Esophagus muscularis mucosa (tissue), 4 donors: ENCODE measurements around the gene CCN5. TPM values are rescaled to one million over a fixed set of nuclear protein-coding genes. Genes with fewer than 3 reads are reported as not detected.

Source experiments
- DNase-seq: peaks from one replicate; pipeline ENCODE4 v3.0.0-alpha.2; 2017; ENCODE audit errors: extremely low spot score
- H3K27ac ChIP-seq, 4 donors: fragments of 200-600 bp; sonication (generic); replicated peaks in 1 of 4; 1 replicate in 3 of 4; 2 replicates in 1 of 4; pipeline ENCODE4 v1.5.1; 2016 to 2019; ENCODE audit warnings: mild to moderate bottlenecking in 1 of 4
- H3K27me3 ChIP-seq, 4 donors: fragments of 200-600 bp; sonication (generic); one replicate each; pipeline versions ENCODE4 v1.5.1 to v1.6.0; 2016 to 2019
- H3K36me3 ChIP-seq, 4 donors: fragments of 200-600 bp; sonication (generic); one replicate each; pipeline ENCODE4 v1.5.1; 2016 to 2019
- H3K4me1 ChIP-seq, 4 donors: fragments of 200-600 bp; sonication (generic); one replicate each; pipeline ENCODE4 v1.5.1; 2016 to 2019
- H3K4me3 ChIP-seq, 4 donors: fragments of 200-600 bp; sonication (generic); 1 replicate in 2 of 4; 2 replicates in 2 of 4; pipeline ENCODE4 v1.5.1; 2016 to 2019; ENCODE audit warnings: mild to moderate bottlenecking in 4 of 4, moderate library complexity in 1 of 4
- H3K9me3 ChIP-seq, 4 donors: fragments of 200-600 bp; sonication (generic); 1 replicate in 3 of 4; 2 replicates in 1 of 4; pipeline ENCODE4 v1.5.1; 2016 to 2019
- EP300 ChIP-seq: sonication (generic); formaldehyde crosslinking; IDR thresholded peaks from one replicate; pipeline ENCODE4 v1.6.1; 2017; ENCODE audit warnings: antibody characterized with exemption
- POLR2A ChIP-seq: fragments of 450-650 bp; IDR thresholded peaks from one replicate; pipeline ENCODE4 v1.6.1; 2017; ENCODE audit warnings: antibody characterized with exemption, moderate library complexity, mild to moderate bottlenecking, low read depth
- POLR2AphosphoS5 ChIP-seq, 2 donors: sonication (generic); formaldehyde crosslinking; IDR thresholded peaks; one replicate each; pipeline ENCODE4 v1.6.1; 2017; ENCODE audit warnings: antibody characterized with exemption in 2 of 2
- WGBS: methylation state at CpG from one replicate; pipeline ENCODE4 v1.1.5; 2018; 5-methylcytosine and 5-hydroxymethylcytosine counted together
- intact Hi-C: fragments of 100-400 bp; cut with DNase I; formaldehyde crosslinking; loops from one replicate; pipeline ENCODE4 v1.15.1; 2023
- total RNA-seq, 4 donors: library from RNA; depleted of rRNA; stranded (reverse); fragments of >200 nt; gene quantifications; one replicate each; pipeline versions ENCODE4 v1.1.0 to v1.2.1, GENCODE V29; 2016
- TF ChIP-seq, protein P1 (sequence below), 3 experiments: fragments of 200-600 bp in 2 of 3; fragments of 450-650 bp in 1 of 3; sonication (generic) in 2 of 3; IDR thresholded peaks; one replicate each; pipeline ENCODE4 v1.5.1; 2017 to 2019; ENCODE audit warnings: antibody characterized with exemption in 3 of 3, mild to moderate bottlenecking in 2 of 3, moderate library complexity in 1 of 3

The CCN5 gene
- total RNA-seq, 4 donors from 2014 or later = 350 to 833 (median 456) TPM

DNA sequence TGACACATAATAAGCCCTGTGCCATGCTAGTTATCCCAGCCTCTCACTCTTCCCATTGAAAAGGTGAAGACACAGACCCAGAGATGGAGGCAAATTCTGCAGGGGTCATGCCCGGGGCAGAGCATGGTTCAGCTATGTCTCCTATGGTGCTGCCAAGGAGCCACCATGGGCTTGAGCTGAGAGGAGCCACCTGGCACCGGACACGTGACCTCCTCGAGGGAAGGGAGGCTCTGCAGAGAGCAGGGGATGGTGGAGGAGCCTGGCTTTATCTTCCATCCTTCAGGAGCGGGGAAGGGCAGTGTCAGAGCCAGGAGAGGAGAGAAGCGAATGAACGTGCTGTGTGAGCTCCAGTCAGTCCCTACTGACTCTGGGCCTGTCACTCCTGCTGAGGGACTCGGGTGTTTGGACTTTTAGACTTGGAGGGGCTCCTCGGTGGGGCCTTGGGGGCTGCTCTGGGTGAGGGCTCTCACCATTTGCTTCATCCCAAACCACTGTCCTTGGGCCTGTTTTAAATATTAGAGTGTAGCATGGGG lies 11.1 kb upstream of the CCN5 start:
- peak overlapping the region; percentile 82 to 91 (median 84) for H3K27ac ChIP-seq
- TF ChIP-seq POLR2AphosphoS5 (IDR thresholded peaks at IDR 0.05) (no peak), EP300 (no peak), POLR2A (no peak)
- TF ChIP-seq, protein P1, sequence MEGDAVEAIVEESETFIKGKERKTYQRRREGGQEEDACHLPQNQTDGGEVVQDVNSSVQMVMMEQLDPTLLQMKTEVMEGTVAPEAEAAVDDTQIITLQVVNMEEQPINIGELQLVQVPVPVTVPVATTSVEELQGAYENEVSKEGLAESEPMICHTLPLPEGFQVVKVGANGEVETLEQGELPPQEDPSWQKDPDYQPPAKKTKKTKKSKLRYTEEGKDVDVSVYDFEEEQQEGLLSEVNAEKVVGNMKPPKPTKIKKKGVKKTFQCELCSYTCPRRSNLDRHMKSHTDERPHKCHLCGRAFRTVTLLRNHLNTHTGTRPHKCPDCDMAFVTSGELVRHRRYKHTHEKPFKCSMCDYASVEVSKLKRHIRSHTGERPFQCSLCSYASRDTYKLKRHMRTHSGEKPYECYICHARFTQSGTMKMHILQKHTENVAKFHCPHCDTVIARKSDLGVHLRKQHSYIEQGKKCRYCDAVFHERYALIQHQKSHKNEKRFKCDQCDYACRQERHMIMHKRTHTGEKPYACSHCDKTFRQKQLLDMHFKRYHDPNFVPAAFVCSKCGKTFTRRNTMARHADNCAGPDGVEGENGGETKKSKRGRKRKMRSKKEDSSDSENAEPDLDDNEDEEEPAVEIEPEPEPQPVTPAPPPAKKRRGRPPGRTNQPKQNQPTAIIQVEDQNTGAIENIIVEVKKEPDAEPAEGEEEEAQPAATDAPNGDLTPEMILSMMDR (IDR thresholded peaks at IDR 0.05) = no peak
- intact Hi-C loops = no loop called here
- H3K4me1 ChIP-seq = peaks cover 34 to 84% (median 65%) of the 10 kb centered on the region in 4 donors
- DNase-seq = no peak
- no peaks in the 10 kb centered on the region for H3K9me3 ChIP-seq
- H3K36me3 ChIP-seq = no peaks in the 10 kb centered on the region
- no peak overlapping the region for H3K4me3 ChIP-seq
- WGBS = 94% methylated on average over 9 of the region's 9 CpGs
- H3K27me3 ChIP-seq = no peaks in the 10 kb centered on the region

DNA sequence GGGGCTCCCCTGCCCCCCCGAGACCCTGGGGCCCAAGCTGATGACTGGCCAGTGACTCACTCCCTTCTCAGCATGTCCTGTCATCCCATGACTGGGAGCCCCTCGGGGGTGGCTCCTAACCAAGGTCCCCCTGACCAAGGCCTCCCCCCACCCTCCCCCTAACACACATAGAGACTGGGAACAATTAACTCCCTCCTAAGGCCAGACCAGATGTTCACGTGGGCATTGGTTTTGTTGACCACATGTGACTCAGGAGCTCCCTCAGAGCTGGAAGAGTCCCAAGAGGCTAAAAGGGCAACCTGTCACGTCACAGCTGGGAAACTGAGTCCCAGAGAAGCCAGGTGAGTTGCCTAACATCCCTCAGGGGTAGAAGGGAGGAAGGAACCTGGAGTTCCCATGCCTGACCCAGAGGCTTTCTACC lies 10.6 kb upstream of the CCN5 start:
- intact Hi-C loops = no loop called here
- H3K27me3 ChIP-seq = no peaks in the 10 kb centered on the region
- TF ChIP-seq POLR2A (no peak), EP300 (no peak), POLR2AphosphoS5 (IDR thresholded peaks at IDR 0.05) (no peak)
- TF ChIP-seq, protein P1 (IDR thresholded peaks at IDR 0.05) = no peak
- H3K4me1 ChIP-seq = peaks cover 34 to 81% (median 66%) of the 10 kb centered on the region in 4 donors
- no peak overlapping the region for H3K4me3 ChIP-seq
- H3K27ac ChIP-seq = peak overlapping the region; percentile 82 to 91 (median 84)
- 60% methylated on average over 3 of the region's 4 CpGs for WGBS
- no peak for DNase-seq
- H3K36me3 ChIP-seq = no peaks in the 10 kb centered on the region
- no peaks in the 10 kb centered on the region for H3K9me3 ChIP-seq

- WGBS = 82% methylated on average over 4 of the region's 4 CpGs
- peaks cover 34 to 72% (median 60%) of the 10 kb centered on the region in 4 donors for H3K4me1 ChIP-seq
These were observed 9.6 kb upstream of the CCN5 start for GRCh38 chr20:44705364-44706094.

GRCh38 chr20:44706301-44707017 lies 8.7 kb upstream of the CCN5 start:
- no peaks in the 10 kb centered on the region for H3K36me3 ChIP-seq
- no peaks in the 10 kb centered on the region for H3K9me3 ChIP-seq
- intact Hi-C loops = no loop called here
- H3K4me1 ChIP-seq = peaks cover 30 to 68% (median 55%) of the 10 kb centered on the region in 4 donors
- no peak overlapping the region for H3K4me3 ChIP-seq
- peak overlapping the region; percentile 82 to 91 (median 84) for H3K27ac ChIP-seq
- no peaks in the 10 kb centered on the region for H3K27me3 ChIP-seq
- TF ChIP-seq POLR2A = no peak
- TF ChIP-seq POLR2AphosphoS5 (IDR thresholded peaks at IDR 0.05) = peak; percentile 80 to 90
- 42% methylated on average over 7 of the region's 10 CpGs for WGBS
- DNase-seq = no peak

More at GRCh38 chr20:44705364-44706094, 9.6 kb upstream of the CCN5 start:
- Histone ChIP-seq H3K27me3 (no peaks in the 10 kb centered on the region), H3K27ac (peak overlapping the region; percentile 82 to 91 (median 84)), H3K36me3 (no peaks in the 10 kb centered on the region), H3K4me3 (no peak overlapping the region), H3K9me3 (no peaks in the 10 kb centered on the region)
- no peak for TF ChIP-seq POLR2AphosphoS5 (IDR thresholded peaks at IDR 0.05)
- TF ChIP-seq, protein P1 (IDR thresholded peaks at IDR 0.05) = no peak
- TF ChIP-seq EP300 = no peak
- intact Hi-C loops = no loop called here
- no peak for DNase-seq

DNA sequence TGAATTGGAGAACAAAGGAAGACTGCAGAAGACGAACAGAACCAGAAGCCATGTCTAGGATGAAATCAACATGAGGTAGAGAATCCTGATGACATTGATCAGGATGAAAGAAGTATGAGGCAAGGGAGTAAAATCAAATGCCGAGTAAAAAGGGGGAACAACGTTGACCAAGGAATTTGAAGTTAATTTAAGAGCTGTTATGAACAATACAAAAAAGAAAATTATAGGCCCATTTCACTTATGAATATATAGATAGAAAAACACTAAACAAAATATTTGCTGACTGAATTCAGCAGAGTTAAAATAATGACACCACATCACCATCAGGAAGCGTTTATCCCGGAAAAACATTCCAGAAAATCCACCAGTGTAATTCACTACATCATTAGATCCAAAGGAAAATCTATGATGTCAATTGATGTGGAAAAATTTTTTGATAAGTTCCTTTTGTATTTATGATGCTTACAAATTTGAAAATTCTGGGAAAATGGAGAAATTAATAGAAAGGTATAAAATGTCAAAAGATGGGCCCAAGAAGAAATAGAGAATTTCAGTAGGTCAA lies 8.1 kb upstream of the CCN5 start:
- peak overlapping the region; percentile 82 to 91 (median 84) for H3K27ac ChIP-seq
- no peak for TF ChIP-seq EP300
- no peak for TF ChIP-seq POLR2AphosphoS5 (IDR thresholded peaks at IDR 0.05)
- no peak for TF ChIP-seq POLR2A
- TF ChIP-seq, protein P1 (IDR thresholded peaks at IDR 0.05) = no peak
- no peaks in the 10 kb centered on the region for H3K27me3 ChIP-seq
- H3K36me3 ChIP-seq = no peaks in the 10 kb centered on the region
- intact Hi-C loops = no loop called here
- H3K4me3 ChIP-seq = no peak overlapping the region
- H3K4me1 ChIP-seq = peaks cover 31 to 67% (median 52%) of the 10 kb centered on the region in 4 donors
- no peaks in the 10 kb centered on the region for H3K9me3 ChIP-seq
- 85% methylated on average over 5 of the region's 5 CpGs for WGBS
- no peak for DNase-seq
